PC-3 (cell line): ENCODE results near the gene AKNA.

ENCODE experiments used
- CTCF ChIP-seq: fragments of 300-600 bp; sonication (generic); conservative IDR thresholded peaks from 2 replicates; pipeline ENCODE4 v1.5.1; 2017; ENCODE audit warnings: antibody characterized with exemption, low read depth, mild to moderate bottlenecking, low read length
- EZH2 ChIP-seq: fragments of 300-600 bp; sonication (generic); IDR thresholded peaks from one replicate; pipeline ENCODE4 v1.6.1; 2017; ENCODE audit warnings: antibody characterized with exemption, mild to moderate bottlenecking, low read length; ENCODE audit not compliant: unreplicated experiment

GRCh38 chr9:114392749-114393112, 4.9 kb upstream of the AKNA start:
- TF ChIP-seq CTCF (no peak), EZH2 (no peak)
